Keratinocyte (primary cell): Measurements from ENCODE around the gene CABP4. TPM values are rescaled to one million over a fixed set of nuclear protein-coding genes. Genes with fewer than 3 reads are reported as not detected.

Experiments
- DNase-seq: peaks from one replicate; pipeline ENCODE4 v3.0.0-alpha.2; 2011; ENCODE audit warnings: low read depth, missing footprints, low spot score
- FAIRE-seq: peaks from 2 replicates; lab custom pipeline; 2011; peaks lifted over from hg19 to GRCh38; lab: Jason Lieb, UNC
- H2AFZ ChIP-seq: 2 replicates; pipeline ENCODE4 v1.6.0; 2012; ENCODE audit warnings: low read length, control low read depth, inconsistent platforms; ENCODE audit not compliant: control insufficient read depth
- H3K27ac ChIP-seq: 2 replicates; pipeline ENCODE4 v1.5.1; 2011; ENCODE audit warnings: low read length; ENCODE audit not compliant: control insufficient read depth, insufficient read depth
- H3K27me3 ChIP-seq: 3 replicates; pipeline ENCODE4 v1.6.0; 2011; ENCODE audit warnings: low read length; ENCODE audit not compliant: control insufficient read depth, insufficient read depth; ENCODE audit errors: extremely low read depth
- H3K36me3 ChIP-seq, 2 experiments: 2 replicates in 1 of 2; 3 replicates in 1 of 2; pipeline ENCODE4 v1.5.1; 2011; ENCODE audit warnings: low read length in 2 of 2, mild to moderate bottlenecking in 1 of 2; ENCODE audit not compliant: control insufficient read depth in 2 of 2, insufficient read depth in 2 of 2; ENCODE audit errors: extremely low read depth in 1 of 2
- H3K4me1 ChIP-seq: 3 replicates; pipeline ENCODE4 v1.5.1; 2011; ENCODE audit warnings: low read length; ENCODE audit not compliant: control insufficient read depth, insufficient read depth; ENCODE audit errors: extremely low read depth
- H3K4me2 ChIP-seq: 3 replicates; pipeline ENCODE4 v1.6.0; 2011; ENCODE audit warnings: low read depth, low read length; ENCODE audit not compliant: control insufficient read depth, insufficient read depth; ENCODE audit errors: extremely low read depth
- H3K4me3 ChIP-seq, 3 experiments: fragments of 200-600 bp in 1 of 3; sonication (generic) in 1 of 3; 2 replicates in 2 of 3; 3 replicates in 1 of 3; pipeline ENCODE4 v1.5.1; 2011 to 2016; ENCODE audit warnings: low read length in 3 of 3, mild to moderate bottlenecking in 3 of 3, control low read depth in 2 of 3, inconsistent platforms in 1 of 3, low read depth in 1 of 3, mixed read lengths in 1 of 3, mixed run types in 1 of 3, moderate library complexity in 1 of 3; ENCODE audit not compliant: control insufficient read depth in 2 of 3, insufficient read depth in 2 of 3; ENCODE audit errors: extremely low read depth in 1 of 3
- H3K79me2 ChIP-seq: 2 replicates; pipeline ENCODE4 v1.6.0; 2012; ENCODE audit warnings: low read length; ENCODE audit not compliant: control insufficient read depth, insufficient read depth
- H3K9ac ChIP-seq: 3 replicates; pipeline ENCODE4 v1.6.0; 2011; ENCODE audit warnings: low read length; ENCODE audit not compliant: control insufficient read depth, insufficient read depth; ENCODE audit errors: extremely low read depth
- H3K9me1 ChIP-seq: 3 replicates; pipeline ENCODE4 v1.6.0; 2011; ENCODE audit warnings: low read length; ENCODE audit not compliant: control insufficient read depth, insufficient read depth; ENCODE audit errors: extremely low read depth
- H3K9me3 ChIP-seq: 2 replicates; pipeline ENCODE4 v1.5.1; 2012; ENCODE audit warnings: low read depth, low read length; ENCODE audit not compliant: control insufficient read depth
- H4K20me1 ChIP-seq: 3 replicates; pipeline ENCODE4 v1.6.0; 2011; ENCODE audit warnings: low read length; ENCODE audit not compliant: control insufficient read depth, insufficient read depth; ENCODE audit errors: extremely low read depth
- CTCF ChIP-seq, 3 experiments: IDR thresholded peaks in 1 of 3; conservative IDR thresholded peaks in 1 of 3; optimal IDR thresholded peaks in 1 of 3; 2 replicates in 2 of 3; 3 replicates in 1 of 3; pipeline versions ENCODE3 to v1.5.1; 2011; ENCODE audit warnings: low read length in 3 of 3, mild to moderate bottlenecking in 3 of 3, moderate library complexity in 2 of 3, control low read depth in 1 of 3, inconsistent platforms in 1 of 3; ENCODE audit not compliant: insufficient read depth in 2 of 3; ENCODE audit errors: extremely low read depth in 1 of 3
- EZH2 ChIP-seq: IDR thresholded peaks from one replicate; pipeline ENCODE4 v1.6.1; 2012; ENCODE audit warnings: inconsistent platforms, mild to moderate bottlenecking, low read length, moderate library complexity
- dilution Hi-C: fragments of 300-500 bp; cut with MboI; formaldehyde crosslinking; loops from one replicate; pipeline ENCODE4 v1.7.0; 2020; ENCODE audit warnings: low sequenced_read_pairs; ENCODE audit not compliant: extremely low pct_ligation_motif_present
- polyA plus RNA-seq, 5 experiments: library from polyadenylated mRNA; depleted of rRNA in 3 of 5; stranded (reverse) in 3 of 5; stranded (forward) in 1 of 5; unstranded in 1 of 5; fragments of >200 nt; gene quantifications; 1 replicate in 1 of 5; 2 replicates in 3 of 5; 3 replicates in 1 of 5; pipeline versions ENCODE4 v1.2.1 to v1.2.3, GENCODE V29; 2011 to 2012; ENCODE audit warnings: missing spikeins in 2 of 5, low read depth in 1 of 5, low replicate concordance in 1 of 5

The CABP4 gene
- polyA plus RNA-seq, 1 donor (not counting 4 experiments of a cell fraction or from before 2014, with no cell fraction given): not detected

GRCh38 chr11:67504950-67505581 is 49.9 kb downstream of the CABP4 start, which contains the start of gene PITPNM1:
Gene PITPNM1 (minus strand): TSS chr11:67505363. CDS start chr11:67504180, 1,183 bp downstream.
- FAIRE-seq: no peak
- peak within 1 kb of the TSS; percentile 79 for H3K27ac ChIP-seq
- no peak for TF ChIP-seq EZH2
- TF ChIP-seq CTCF (optimal IDR thresholded peaks at IDR 0.05 in 1 of 3, IDR thresholded peaks at IDR 0.05 in 1 of 3, conservative IDR thresholded peaks at IDR 0.05 in 1 of 3; ENCODE audit: extremely low read depth in 1 of 3, insufficient read depth in 2 of 3, low read length in 3 of 3): no peak
- H3K9me3 ChIP-seq: no peaks in the 10 kb centered on the region
- dilution Hi-C loops: no loop called here
- peaks cover 27% of the 10 kb centered on the region for H3K4me1 ChIP-seq
- no peak for DNase-seq
- H3K79me2 ChIP-seq: peaks cover 15% of the 10 kb centered on the region
- H4K20me1 ChIP-seq: no peaks in the 10 kb centered on the region
- peak within 1 kb of the TSS; percentile 87 for H3K4me2 ChIP-seq
- H3K4me3 ChIP-seq: peak within 1 kb of the TSS; percentile 82 to 92 (median 89)
- no peaks in the 10 kb centered on the region for H3K27me3 ChIP-seq
- peaks cover 5 to 11% of the 10 kb centered on the region in 2 experiments for H3K36me3 ChIP-seq
- H3K9ac ChIP-seq: peak within 1 kb of the TSS; percentile 73
- no peaks in the 10 kb centered on the region for H3K9me1 ChIP-seq
- H2AFZ ChIP-seq: peak within 1 kb of the TSS; percentile 49

GRCh38 chr11:67505605-67506396 is 50.6 kb downstream of the CABP4 start:
- Histone ChIP-seq H3K9me3 (no peaks in the 10 kb centered on the region), H3K27ac (peak overlapping the region; percentile 79), H3K79me2 (peaks cover 15% of the 10 kb centered on the region), H4K20me1 (no peaks in the 10 kb centered on the region), H3K4me1 (peaks cover 27% of the 10 kb centered on the region), H3K27me3 (no peaks in the 10 kb centered on the region), H3K9ac (peak overlapping the region; percentile 73), H3K4me3 (peak overlapping the region; percentile 63 to 92 (median 82)), H2AFZ (peak overlapping the region; percentile 1), H3K36me3 (peaks cover 0 to 8% of the 10 kb centered on the region in 2 experiments), H3K9me1 (no peaks in the 10 kb centered on the region), H3K4me2 (peak overlapping the region; percentile 87)
- FAIRE-seq (peak; percentile 97), DNase-seq (peak; percentile 94)
- TF ChIP-seq EZH2: no peak
- peak; percentile 86 to 99 (median 92) for TF ChIP-seq CTCF (optimal IDR thresholded peaks at IDR 0.05 in 1 of 3, IDR thresholded peaks at IDR 0.05 in 1 of 3, conservative IDR thresholded peaks at IDR 0.05 in 1 of 3; ENCODE audit: extremely low read depth in 1 of 3, insufficient read depth in 2 of 3, low read length in 3 of 3)
- dilution Hi-C loops: no loop called here
